Effector memory CD8-positive, alpha-beta T cell (primary cell): ENCODE measurements around the gene TUFT1.
A peak's percentile ranks its signal among the peaks of the same experiment; 100 is the strongest.
"Not testable (repeated sequence)": the region's sequence is repeated elsewhere in the genome, so short reads cannot be mapped to it uniquely, and the experiment has no call there.

ENCODE experiments used
- ATAC-seq: fragments of 150-1000 bp; cut with Tn5 transposase; replicated peaks from 2 replicates; pipeline ENCODE4 v1.10.0; 2021; ENCODE audit warnings: mild to moderate bottlenecking, moderate library complexity
- DNase-seq, 3 experiments: peaks; one replicate each; pipeline ENCODE4 v3.0.0; 2021
- H3K27ac Mint-ChIP-seq, 2 donors: one replicate each; pipeline ENCODE4 v1.8.0; 2022; ENCODE audit warnings: mild to moderate bottlenecking in 2 of 2, mixed read lengths in 2 of 2, moderate library complexity in 2 of 2
- H3K27me3 Mint-ChIP-seq, 2 donors: one replicate each; pipeline ENCODE4 v1.8.0; 2022; ENCODE audit warnings: mixed read lengths in 2 of 2
- H3K36me3 Mint-ChIP-seq: one replicate; pipeline ENCODE4 v1.8.0; 2022; ENCODE audit warnings: mild to moderate bottlenecking, moderate library complexity, mixed read lengths; ENCODE audit not compliant: insufficient read depth
- H3K4me1 Mint-ChIP-seq, 2 donors: one replicate each; pipeline ENCODE4 v1.8.0; 2022; ENCODE audit warnings: low read depth in 2 of 2, mixed read lengths in 2 of 2
- H3K4me3 Mint-ChIP-seq, 2 donors: one replicate each; pipeline ENCODE4 v1.8.0; 2022; ENCODE audit warnings: mild to moderate bottlenecking in 2 of 2, mixed read lengths in 2 of 2, moderate library complexity in 2 of 2
- H3K9me3 Mint-ChIP-seq, 2 donors: one replicate each; pipeline ENCODE4 v1.8.0; 2022; ENCODE audit warnings: mixed read lengths in 2 of 2

Gene TUFT1

DNA sequence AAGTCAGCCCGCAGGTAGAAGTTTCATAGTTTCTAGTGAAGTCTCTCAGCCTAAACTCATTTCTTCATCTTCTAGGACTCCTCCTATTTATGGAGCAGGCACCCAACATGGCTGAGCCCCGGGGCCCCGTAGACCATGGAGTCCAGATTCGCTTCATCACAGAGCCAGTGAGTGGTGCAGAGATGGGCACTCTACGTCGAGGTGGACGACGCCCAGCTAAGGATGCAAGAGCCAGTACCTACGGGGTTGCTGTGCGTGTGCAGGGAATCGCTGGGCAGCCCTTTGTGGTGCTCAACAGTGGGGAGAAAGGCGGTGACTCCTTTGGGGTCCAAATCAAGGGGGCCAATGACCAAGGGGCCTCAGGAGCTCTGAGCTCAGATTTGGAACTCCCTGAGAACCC, 21.7 kb upstream of the TUFT1 start:
- Mint-ChIP-seq H3K27ac (no peak overlapping the region), H3K9me3 (no peaks in the 10 kb centered on the region), H3K27me3 (no peaks in the 10 kb centered on the region), H3K36me3 (no peaks in the 10 kb centered on the region), H3K4me1 (peaks cover 3% of the 10 kb centered on the region in 2 donors), H3K4me3 (no peak overlapping the region)
- DNase-seq: no peak
- ATAC-seq: no peak

DNA sequence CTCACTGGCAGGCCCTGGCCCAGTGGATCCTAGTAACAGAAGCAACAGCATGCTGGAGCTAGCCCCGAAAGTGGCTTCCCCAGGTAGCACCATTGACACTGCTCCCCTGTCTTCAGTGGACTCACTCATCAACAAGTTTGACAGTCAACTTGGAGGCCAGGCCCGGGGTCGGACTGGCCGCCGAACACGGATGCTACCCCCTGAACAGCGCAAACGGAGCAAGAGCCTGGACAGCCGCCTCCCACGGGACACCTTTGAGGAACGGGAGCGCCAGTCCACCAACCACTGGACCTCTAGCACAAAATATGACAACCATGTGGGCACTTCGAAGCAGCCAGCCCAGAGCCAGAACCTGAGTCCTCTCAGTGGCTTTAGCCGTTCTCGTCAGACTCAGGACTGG, 21.2 kb upstream of the TUFT1 start:
- Mint-ChIP-seq H3K4me3 (no peak overlapping the region), H3K27me3 (no peaks in the 10 kb centered on the region), H3K27ac (no peak overlapping the region), H3K9me3 (no peaks in the 10 kb centered on the region), H3K36me3 (no peaks in the 10 kb centered on the region), H3K4me1 (no peaks in the 10 kb centered on the region)
- ATAC-seq (no peak), DNase-seq (no peak)

DNA sequence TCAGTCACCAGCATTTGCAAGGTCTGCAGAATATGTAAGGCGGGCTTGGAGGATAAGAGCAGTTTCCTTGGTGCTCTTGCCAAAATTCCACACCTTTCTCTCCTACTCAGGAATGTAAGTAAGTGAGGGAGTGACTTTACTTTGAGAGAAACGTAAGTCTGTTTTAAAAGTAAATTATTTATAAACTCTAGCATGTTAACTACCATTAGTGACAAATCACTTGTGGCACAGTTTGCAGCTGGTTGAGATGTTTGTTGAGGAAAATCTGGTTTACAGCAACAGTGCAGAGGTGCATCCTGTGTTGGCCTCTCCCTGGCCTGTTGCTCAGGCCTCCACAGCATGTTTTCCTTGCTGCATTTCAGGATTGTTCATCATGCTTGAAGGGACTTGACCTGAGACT, 20.4 kb upstream of the TUFT1 start:
- H3K4me1 Mint-ChIP-seq: no peaks in the 10 kb centered on the region
- no peaks in the 10 kb centered on the region for H3K27me3 Mint-ChIP-seq
- H3K9me3 Mint-ChIP-seq: no peaks in the 10 kb centered on the region
- no peak overlapping the region for H3K27ac Mint-ChIP-seq
- ATAC-seq: no peak
- no peak overlapping the region for H3K4me3 Mint-ChIP-seq
- H3K36me3 Mint-ChIP-seq: no peaks in the 10 kb centered on the region
- no peak for DNase-seq

DNA sequence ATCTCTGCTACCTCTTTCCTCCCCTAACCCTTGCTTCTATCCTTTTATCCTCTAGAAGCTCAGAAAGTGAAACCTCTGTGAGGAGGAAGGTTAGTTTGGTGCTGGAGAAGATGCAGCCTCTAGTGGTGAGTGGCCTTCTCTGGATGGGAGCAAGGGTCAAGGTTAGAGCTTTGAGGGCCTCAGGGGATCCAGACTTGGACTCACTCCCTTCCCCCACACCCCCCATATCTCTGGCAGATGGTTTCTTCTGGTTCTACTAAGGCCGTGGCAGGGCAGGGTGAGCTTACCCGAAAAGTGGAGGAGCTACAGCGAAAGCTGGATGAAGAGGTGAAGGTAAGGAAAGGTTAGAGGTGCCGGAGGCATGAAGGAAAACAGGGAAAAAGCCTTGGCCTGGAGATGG, 19.8 kb upstream of the TUFT1 start:
- ATAC-seq: no peak
- H3K36me3 Mint-ChIP-seq: no peaks in the 10 kb centered on the region
- no peak overlapping the region for H3K4me3 Mint-ChIP-seq
- H3K27me3 Mint-ChIP-seq: no peaks in the 10 kb centered on the region
- H3K4me1 Mint-ChIP-seq: no peaks in the 10 kb centered on the region
- peak overlapping the region in 1 of 2 donors; percentile 3 for H3K27ac Mint-ChIP-seq
- DNase-seq: no peak
- no peaks in the 10 kb centered on the region for H3K9me3 Mint-ChIP-seq

DNA sequence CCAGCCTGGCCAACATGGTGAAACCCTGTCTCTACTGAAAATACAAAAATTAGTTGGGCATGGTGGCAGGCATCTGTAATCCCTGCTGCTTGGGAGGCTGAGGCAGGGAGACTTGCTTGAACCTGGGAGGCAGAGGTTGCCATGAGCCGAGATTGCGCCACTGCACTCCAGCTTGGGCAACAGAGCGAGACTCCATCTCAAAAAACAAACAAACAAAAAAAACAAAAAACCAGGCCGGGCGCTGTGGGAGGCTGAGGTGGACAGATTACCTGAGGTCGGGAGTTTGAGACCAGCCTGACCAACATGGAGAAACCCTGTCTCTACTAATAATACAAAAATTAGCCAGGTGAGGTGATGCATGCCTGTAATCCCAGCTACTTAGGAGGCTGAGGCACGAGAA, 17.7 kb upstream of the TUFT1 start:
- not testable (repeated sequence) for H3K27me3 Mint-ChIP-seq, H3K4me1 Mint-ChIP-seq, ATAC-seq, H3K27ac Mint-ChIP-seq, H3K36me3 Mint-ChIP-seq, H3K9me3 Mint-ChIP-seq, H3K4me3 Mint-ChIP-seq, DNase-seq

DNA sequence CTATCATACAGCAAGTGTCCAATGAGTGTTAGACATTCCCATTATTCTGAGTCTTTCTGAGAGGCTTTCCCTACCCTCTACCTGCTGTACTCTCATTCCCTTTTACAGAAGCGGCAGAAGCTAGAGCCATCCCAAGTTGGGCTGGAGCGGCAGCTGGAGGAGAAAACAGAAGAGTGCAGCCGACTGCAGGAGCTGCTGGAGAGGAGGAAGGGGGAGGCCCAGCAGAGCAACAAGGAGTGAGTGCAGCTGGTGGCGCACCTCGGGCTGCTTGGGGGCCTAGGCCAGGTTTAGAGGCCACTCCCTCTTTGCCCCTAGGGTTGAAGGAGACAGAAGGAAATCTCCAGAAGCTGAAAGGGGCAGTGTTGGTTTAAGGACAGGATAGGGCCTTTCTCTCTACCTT, 16.8 kb upstream of the TUFT1 start:
- Mint-ChIP-seq H3K36me3 (no peaks in the 10 kb centered on the region), H3K27ac (no peak overlapping the region), H3K4me3 (no peak overlapping the region), H3K9me3 (no peaks in the 10 kb centered on the region), H3K4me1 (no peaks in the 10 kb centered on the region), H3K27me3 (no peaks in the 10 kb centered on the region)
- DNase-seq (no peak), ATAC-seq (no peak)

DNA sequence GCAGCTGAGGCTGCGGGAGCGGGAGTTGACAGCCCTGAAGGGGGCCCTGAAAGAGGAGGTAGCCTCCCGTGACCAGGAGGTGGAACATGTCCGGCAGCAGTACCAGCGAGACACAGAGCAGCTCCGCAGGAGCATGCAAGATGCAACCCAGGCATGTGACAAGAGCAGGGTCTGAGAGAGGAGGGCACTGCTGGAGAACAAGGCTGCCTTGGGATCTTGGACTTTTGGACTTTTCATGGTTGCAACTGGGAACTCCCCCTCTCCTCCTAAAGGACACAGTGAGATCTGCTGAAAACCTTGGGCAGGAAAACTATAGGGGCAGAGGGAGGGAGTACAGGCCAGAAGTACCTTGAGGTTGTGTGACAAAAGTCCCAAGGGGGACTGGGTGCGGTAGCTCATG, 15.4 kb upstream of the TUFT1 start:
- ATAC-seq: no peak
- no peak overlapping the region for H3K27ac Mint-ChIP-seq
- H3K9me3 Mint-ChIP-seq: no peaks in the 10 kb centered on the region
- H3K4me1 Mint-ChIP-seq: no peaks in the 10 kb centered on the region
- H3K4me3 Mint-ChIP-seq: no peak overlapping the region
- H3K36me3 Mint-ChIP-seq: no peaks in the 10 kb centered on the region
- DNase-seq: no peak
- peaks cover 0 to 7% of the 10 kb centered on the region in 2 donors for H3K27me3 Mint-ChIP-seq

DNA sequence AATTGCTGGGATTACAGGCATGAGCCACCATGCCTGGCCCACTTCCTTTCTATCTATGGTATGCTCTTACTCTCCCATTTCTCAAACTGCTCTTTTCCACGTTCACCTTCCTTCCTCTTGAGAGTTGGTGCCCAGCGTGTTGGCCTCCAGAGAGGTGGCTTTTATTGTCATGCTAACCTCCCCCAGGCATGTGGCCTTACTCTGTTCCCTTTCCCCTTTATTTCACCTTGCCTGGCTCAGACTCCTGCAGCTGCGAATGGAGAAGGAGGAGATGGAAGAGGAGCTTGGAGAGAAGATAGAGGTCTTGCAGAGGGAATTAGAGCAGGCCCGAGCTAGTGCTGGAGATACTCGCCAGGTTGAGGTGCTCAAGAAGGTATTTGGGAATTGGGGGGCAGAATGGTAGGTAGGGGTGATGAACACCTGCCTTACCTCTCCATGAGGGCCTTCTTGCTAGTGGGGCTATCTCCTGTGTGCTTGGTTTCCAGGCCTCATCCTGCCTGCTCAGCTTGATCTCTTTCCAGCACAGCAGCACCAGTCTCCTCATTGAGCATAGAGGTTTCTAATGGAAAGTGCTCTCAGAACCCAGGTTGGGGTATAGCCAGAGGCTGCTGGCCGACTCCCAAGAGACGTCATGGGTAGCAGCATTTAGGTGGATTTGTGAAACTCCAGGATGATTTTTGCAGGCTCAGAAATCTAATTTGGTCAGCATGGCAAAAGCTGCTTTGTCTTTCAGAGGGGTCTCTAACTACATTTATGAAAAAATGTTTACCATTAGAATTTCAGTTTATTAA, 13.2 kb upstream of the TUFT1 start:
- no peak for DNase-seq
- peaks cover 0 to 17% of the 10 kb centered on the region in 2 donors for H3K27me3 Mint-ChIP-seq
- H3K9me3 Mint-ChIP-seq: no peaks in the 10 kb centered on the region
- no peak overlapping the region for H3K27ac Mint-ChIP-seq
- ATAC-seq: no peak
- no peak overlapping the region for H3K4me3 Mint-ChIP-seq
- no peaks in the 10 kb centered on the region for H3K36me3 Mint-ChIP-seq
- no peaks in the 10 kb centered on the region for H3K4me1 Mint-ChIP-seq

DNA sequence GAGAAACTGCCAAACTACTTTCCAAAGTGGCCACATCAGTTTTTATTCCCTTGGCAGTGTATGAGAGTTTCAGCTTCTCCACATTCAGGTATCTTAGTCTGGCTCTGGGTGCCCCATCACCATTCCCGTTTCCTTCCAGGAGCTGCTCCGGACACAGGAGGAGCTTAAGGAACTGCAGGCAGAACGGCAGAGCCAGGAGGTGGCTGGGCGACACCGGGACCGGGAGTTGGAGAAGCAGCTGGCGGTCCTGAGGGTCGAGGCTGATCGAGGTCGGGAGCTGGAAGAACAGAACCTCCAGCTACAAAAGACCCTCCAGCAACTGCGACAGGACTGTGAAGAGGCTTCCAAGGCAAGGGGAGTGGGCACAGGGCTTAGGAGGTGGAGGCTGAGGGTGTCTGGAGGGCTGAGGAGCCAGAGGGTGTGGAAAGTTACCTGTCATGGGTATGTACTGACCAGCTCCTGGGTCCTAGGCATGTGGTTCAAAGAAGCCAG, 10.9 kb upstream of the TUFT1 start:
- Mint-ChIP-seq H3K4me3 (no peak overlapping the region), H3K27me3 (peaks cover 0 to 17% of the 10 kb centered on the region in 2 donors), H3K4me1 (no peaks in the 10 kb centered on the region), H3K9me3 (no peaks in the 10 kb centered on the region), H3K27ac (no peak overlapping the region), H3K36me3 (no peaks in the 10 kb centered on the region)
- ATAC-seq: no peak
- DNase-seq: no peak

DNA sequence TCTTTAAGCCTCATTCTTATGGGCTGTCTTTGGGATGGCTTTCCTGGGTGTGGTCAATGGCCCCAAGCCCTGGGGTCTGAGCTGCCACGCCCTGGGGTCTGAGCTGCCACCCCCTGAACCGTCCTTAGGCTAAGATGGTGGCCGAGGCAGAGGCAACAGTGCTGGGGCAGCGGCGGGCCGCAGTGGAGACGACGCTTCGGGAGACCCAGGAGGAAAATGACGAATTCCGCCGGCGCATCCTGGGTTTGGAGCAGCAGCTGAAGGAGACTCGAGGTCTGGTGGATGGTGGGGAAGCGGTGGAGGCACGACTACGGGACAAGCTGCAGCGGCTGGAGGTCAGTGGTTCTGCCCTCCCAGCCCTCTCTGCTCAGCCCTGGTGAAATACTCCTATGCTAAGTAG, 10.3 kb upstream of the TUFT1 start:
- Mint-ChIP-seq H3K9me3 (no peaks in the 10 kb centered on the region), H3K27ac (no peak overlapping the region), H3K36me3 (no peaks in the 10 kb centered on the region), H3K4me3 (no peak overlapping the region), H3K4me1 (no peaks in the 10 kb centered on the region), H3K27me3 (peaks cover 0 to 17% of the 10 kb centered on the region in 2 donors)
- ATAC-seq: no peak
- no peak for DNase-seq

DNA sequence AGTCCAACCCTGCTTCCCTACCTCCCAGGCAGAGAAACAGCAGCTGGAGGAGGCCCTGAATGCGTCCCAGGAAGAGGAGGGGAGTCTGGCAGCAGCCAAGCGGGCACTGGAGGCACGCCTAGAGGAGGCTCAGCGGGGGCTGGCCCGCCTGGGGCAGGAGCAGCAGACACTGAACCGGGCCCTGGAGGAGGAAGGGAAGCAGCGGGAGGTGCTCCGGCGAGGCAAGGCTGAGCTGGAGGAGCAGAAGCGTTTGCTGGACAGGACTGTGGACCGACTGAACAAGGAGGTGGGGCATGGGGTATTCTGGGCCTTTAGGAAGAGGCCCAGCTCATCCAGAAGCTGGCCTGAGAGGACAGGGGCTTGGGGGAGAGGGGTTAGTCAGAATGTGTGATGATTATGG, 9.6 kb upstream of the TUFT1 start:
- no peaks in the 10 kb centered on the region for H3K4me1 Mint-ChIP-seq
- no peaks in the 10 kb centered on the region for H3K9me3 Mint-ChIP-seq
- H3K27ac Mint-ChIP-seq: no peak overlapping the region
- H3K4me3 Mint-ChIP-seq: no peak overlapping the region
- H3K27me3 Mint-ChIP-seq: peaks cover 0 to 17% of the 10 kb centered on the region in 2 donors
- ATAC-seq (no peak), DNase-seq (no peak)
- no peaks in the 10 kb centered on the region for H3K36me3 Mint-ChIP-seq

DNA sequence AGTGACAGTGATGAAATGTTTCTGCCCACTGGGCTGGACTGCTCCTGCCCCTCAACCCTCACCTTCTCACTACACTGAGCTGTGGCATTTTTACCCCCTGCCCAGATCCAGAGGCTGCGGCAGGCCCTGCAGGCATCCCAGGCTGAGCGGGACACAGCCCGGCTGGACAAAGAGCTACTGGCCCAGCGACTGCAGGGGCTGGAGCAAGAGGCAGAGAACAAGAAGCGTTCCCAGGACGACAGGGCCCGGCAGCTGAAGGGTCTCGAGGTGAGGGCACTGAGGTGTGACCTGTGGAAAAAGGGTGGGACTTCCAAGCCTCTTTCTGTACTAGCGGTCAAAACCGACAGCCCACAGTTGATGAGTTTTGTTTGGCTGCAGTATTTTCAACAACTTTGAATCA, 6.2 kb upstream of the TUFT1 start:
- DNase-seq (no peak), ATAC-seq (no peak)
- no peaks in the 10 kb centered on the region for H3K9me3 Mint-ChIP-seq
- no peak overlapping the region for H3K4me3 Mint-ChIP-seq
- no peaks in the 10 kb centered on the region for H3K4me1 Mint-ChIP-seq
- H3K36me3 Mint-ChIP-seq: no peaks in the 10 kb centered on the region
- peaks cover 0 to 17% of the 10 kb centered on the region in 2 donors for H3K27me3 Mint-ChIP-seq
- H3K27ac Mint-ChIP-seq: no peak overlapping the region

DNA sequence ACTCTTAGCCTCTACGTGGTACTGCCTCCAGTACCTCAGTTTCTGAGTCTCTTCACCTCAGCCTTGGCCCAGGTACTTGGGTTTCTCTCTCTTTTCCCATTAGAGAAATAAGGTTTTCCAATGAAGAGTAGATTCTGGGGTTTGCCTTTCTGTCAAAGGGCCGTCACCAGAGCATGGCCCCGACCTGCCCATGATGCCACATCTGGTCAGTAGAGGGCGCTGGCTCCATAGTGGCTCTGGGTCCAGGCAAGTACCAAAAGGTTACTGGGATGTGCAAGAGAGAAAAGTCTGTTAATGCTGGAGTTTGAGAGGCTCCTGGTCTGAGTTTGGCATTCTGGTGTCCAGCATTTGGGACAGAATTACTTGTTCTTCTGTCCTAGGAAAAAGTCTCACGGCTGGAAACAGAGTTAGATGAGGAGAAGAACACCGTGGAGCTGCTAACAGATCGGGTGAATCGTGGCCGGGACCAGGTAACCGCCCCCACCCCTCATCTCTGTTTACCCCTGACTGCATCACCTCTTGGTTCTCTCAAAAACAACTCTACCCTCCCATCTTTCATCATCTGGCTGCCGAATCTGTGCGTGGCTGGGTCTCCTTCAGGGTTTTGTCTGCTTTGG, 5.3 kb upstream of the TUFT1 start:
- ATAC-seq: peak; percentile 91
- peak; percentile 74 to 77 (median 76) for DNase-seq
- Mint-ChIP-seq H3K27ac (no peak overlapping the region), H3K4me1 (peaks cover 0 to 3% of the 10 kb centered on the region in 2 donors), H3K27me3 (peaks cover 0 to 10% of the 10 kb centered on the region in 2 donors), H3K9me3 (no peaks in the 10 kb centered on the region), H3K4me3 (no peak overlapping the region), H3K36me3 (no peaks in the 10 kb centered on the region)
